ENCODE data around the gene SPACA5B. TPM values are rescaled to one million over a fixed set of nuclear protein-coding genes. Genes with fewer than 3 reads are reported as not detected.
"Not testable (repeated sequence)": the region's sequence is repeated elsewhere in the genome, so short reads cannot be mapped to it uniquely, and the experiment has no call there.

The SPACA5B gene
- total and polyA plus RNA-seq, 2 donors: not detected

DNA sequence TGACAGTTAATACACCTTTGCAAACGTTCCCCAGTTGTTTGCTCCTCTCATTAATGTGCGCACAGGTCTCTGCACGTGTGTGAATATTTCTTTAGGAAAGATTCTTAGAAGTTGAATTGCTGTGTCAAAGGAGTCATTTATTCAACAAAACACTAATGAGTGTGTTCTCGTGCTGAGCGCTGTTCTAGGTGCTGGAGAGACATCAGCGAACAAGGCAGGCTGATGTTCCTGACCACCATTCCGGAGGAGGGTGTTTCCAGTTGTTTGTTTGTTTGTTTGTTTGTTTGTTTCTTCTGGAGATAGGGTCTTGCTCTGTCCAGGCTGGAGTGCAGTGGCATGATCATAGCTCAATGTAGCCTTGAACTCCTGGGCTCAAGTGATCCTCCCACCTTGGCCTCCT, 35.9 kb downstream of the SPACA5B start:
- not testable (repeated sequence) for H3K27ac ChIP-seq (ENCODE audit: low read depth in 1 of 2, low read length in 1 of 2); H3K4me3 ChIP-seq (ENCODE audit: low read length in 2 of 2); DNase-seq (ENCODE audit: low read depth in 6 of 9, low spot score in 9 of 9); H3K36me3 ChIP-seq (ENCODE audit: control insufficient read depth in 2 of 2, insufficient read depth in 2 of 2, low read length in 1 of 2); H3K27me3 ChIP-seq (ENCODE audit: control insufficient read depth in 2 of 2, insufficient read depth in 1 of 2, low read length in 1 of 2); H3K4me1 ChIP-seq (ENCODE audit: control insufficient read depth in 2 of 2, insufficient read depth in 2 of 2, low read length in 2 of 2); H3K9me3 ChIP-seq (ENCODE audit: control insufficient read depth in 2 of 2, insufficient read depth in 1 of 2, low read length in 1 of 2)
- WGBS: 83% methylated on average over 5 of the region's 7 CpGs

- H3K36me3 ChIP-seq (ENCODE audit: control insufficient read depth in 2 of 2, insufficient read depth in 2 of 2, low read length in 1 of 2): no peaks in the 10 kb centered on the region
- WGBS: 92% methylated on average over 4 of the region's 4 CpGs
These were observed 49.3 kb downstream of the SPACA5B start for GRCh38 chrX:48179691-48180090.

GRCh38 chrX:48180811-48181210, 50.4 kb downstream of the SPACA5B start:
- Histone ChIP-seq H3K27ac (ENCODE audit: low read depth in 1 of 2, low read length in 1 of 2) (no peak overlapping the region), H3K9me3 (ENCODE audit: control insufficient read depth in 2 of 2, insufficient read depth in 1 of 2, low read length in 1 of 2) (no peaks in the 10 kb centered on the region), H3K27me3 (ENCODE audit: control insufficient read depth in 2 of 2, insufficient read depth in 1 of 2, low read length in 1 of 2) (no peaks in the 10 kb centered on the region), H3K4me1 (ENCODE audit: control insufficient read depth in 2 of 2, insufficient read depth in 2 of 2, low read length in 2 of 2) (no peaks in the 10 kb centered on the region), H3K36me3 (ENCODE audit: control insufficient read depth in 2 of 2, insufficient read depth in 2 of 2, low read length in 1 of 2) (no peaks in the 10 kb centered on the region), H3K4me3 (ENCODE audit: low read length in 2 of 2) (no peak overlapping the region)
- DNase-seq (ENCODE audit: low read depth in 6 of 9, low spot score in 9 of 9): no peak
- 97% methylated on average over 4 of the region's 4 CpGs for WGBS

More at GRCh38 chrX:48179691-48180090, 49.3 kb downstream of the SPACA5B start:
- Histone ChIP-seq H3K27ac (ENCODE audit: low read depth in 1 of 2, low read length in 1 of 2) (no peak overlapping the region), H3K9me3 (ENCODE audit: control insufficient read depth in 2 of 2, insufficient read depth in 1 of 2, low read length in 1 of 2) (no peaks in the 10 kb centered on the region), H3K4me1 (ENCODE audit: control insufficient read depth in 2 of 2, insufficient read depth in 2 of 2, low read length in 2 of 2) (no peaks in the 10 kb centered on the region), H3K27me3 (ENCODE audit: control insufficient read depth in 2 of 2, insufficient read depth in 1 of 2, low read length in 1 of 2) (no peaks in the 10 kb centered on the region), H3K4me3 (ENCODE audit: low read length in 2 of 2) (no peak overlapping the region)
- no peak for DNase-seq (ENCODE audit: low read depth in 6 of 9, low spot score in 9 of 9)

DNA sequence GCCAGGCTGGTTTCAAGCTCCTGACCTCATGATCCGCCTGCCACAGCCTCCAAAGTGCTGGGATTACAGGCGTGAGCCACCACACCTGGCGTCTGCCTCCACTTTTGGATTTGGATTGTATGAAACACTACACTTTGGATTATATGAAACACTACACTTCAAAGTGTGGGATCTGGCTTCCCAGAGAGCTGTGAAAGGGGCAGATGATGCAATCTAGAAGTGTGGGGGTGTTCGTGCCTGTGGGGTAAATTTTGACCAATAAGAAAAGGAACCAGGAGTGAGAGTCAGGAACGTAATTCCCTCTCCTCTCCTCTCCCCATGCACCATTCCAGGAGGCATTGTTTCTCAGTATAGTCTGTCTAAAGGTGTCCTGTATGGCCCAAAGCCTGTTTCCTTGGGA, 51.5 kb downstream of the SPACA5B start:
- not testable (repeated sequence) for DNase-seq (ENCODE audit: low read depth in 6 of 9, low spot score in 9 of 9); H3K27me3 ChIP-seq (ENCODE audit: control insufficient read depth in 2 of 2, insufficient read depth in 1 of 2, low read length in 1 of 2); H3K4me1 ChIP-seq (ENCODE audit: control insufficient read depth in 2 of 2, insufficient read depth in 2 of 2, low read length in 2 of 2); H3K27ac ChIP-seq (ENCODE audit: low read depth in 1 of 2, low read length in 1 of 2); H3K4me3 ChIP-seq (ENCODE audit: low read length in 2 of 2); H3K36me3 ChIP-seq (ENCODE audit: control insufficient read depth in 2 of 2, insufficient read depth in 2 of 2, low read length in 1 of 2); H3K9me3 ChIP-seq (ENCODE audit: control insufficient read depth in 2 of 2, insufficient read depth in 1 of 2, low read length in 1 of 2)
- 89% methylated on average over 5 of the region's 5 CpGs for WGBS

Other genes starting within 250 kb of the SPACA5B start
- gene ZNF182, start 126.6 kb upstream of the SPACA5B start, total RNA-seq: 6.0 TPM
- 13.7 TPM for gene ZNF182, start 126.6 kb upstream of the SPACA5B start, polyA plus RNA-seq
- gene SPACA5, start 123.6 kb upstream of the SPACA5B start, total RNA-seq: not detected
- gene SPACA5, start 123.6 kb upstream of the SPACA5B start, polyA plus RNA-seq: 0.71 TPM
- gene ZNF630, start 59.0 kb upstream of the SPACA5B start, total RNA-seq: 1.3 TPM
- 1.7 TPM for gene ZNF630, start 59.0 kb upstream of the SPACA5B start, polyA plus RNA-seq
- gene SSX5, start 66.2 kb downstream of the SPACA5B start, total RNA-seq: not detected
- not detected for gene SSX5, start 66.2 kb downstream of the SPACA5B start, polyA plus RNA-seq
- not detected for gene SSX1, start 124.8 kb downstream of the SPACA5B start, total RNA-seq
- gene SSX1, start 124.8 kb downstream of the SPACA5B start, polyA plus RNA-seq: 0.09 TPM
- gene SSX3, start 226.1 kb downstream of the SPACA5B start, total RNA-seq: not detected
- not detected for gene SSX3, start 226.1 kb downstream of the SPACA5B start, polyA plus RNA-seq

Measured in thymus (tissue), 11 donors.